ENCODE measurements around the gene ST8SIA5. TPM values are rescaled to one million over a fixed set of nuclear protein-coding genes. Genes with fewer than 3 reads are reported as not detected.

Gene ST8SIA5
- total RNA-seq, 1 experiment from 2014 or later: not detected

- no TSS peak for BruUV-seq (replicated peaks)
- no peak for DNase-seq (ENCODE audit: unreplicated experiment)
- Mint-ChIP-seq H3K36me3 (ENCODE audit: insufficient read depth, unreplicated experiment) (no peaks in the 10 kb centered on the region), H3K27ac (ENCODE audit: low read depth, unreplicated experiment) (no peak overlapping the region), H3K9me3 (ENCODE audit: unreplicated experiment) (peaks cover 6% of the 10 kb centered on the region), H3K27me3 (ENCODE audit: insufficient read depth, unreplicated experiment) (peaks cover 17% of the 10 kb centered on the region), H3K4me1 (ENCODE audit: insufficient read depth, unreplicated experiment) (peaks cover 10% of the 10 kb centered on the region), H3K4me3 (ENCODE audit: unreplicated experiment) (no peak overlapping the region)
- no peak for TF ChIP-seq CTCF (IDR thresholded peaks at IDR 0.05; ENCODE audit: unreplicated experiment)
- ChIA-PET CTCF (interaction anchor here (0.7 to 9.2 kb wide), 4 partner anchors 11 to 490 kb away, joined by 3 to 224 read pairs (median 7); a partner anchor contains a TSS), POLR2A (interaction anchor here (0.6 to 0.9 kb wide), 3 partner anchors 186 to 597 kb away, joined by 3 to 4 read pairs (median 3); no protein-coding TSS in a partner anchor)
- intact Hi-C loops (cut with micrococcal nuclease): no loop called here
Measured at GRCh38 chr18:46663539-46663938, 93.3 kb downstream of the ST8SIA5 start.

- Mint-ChIP-seq H3K4me1 (ENCODE audit: insufficient read depth, unreplicated experiment) (peaks cover 10% of the 10 kb centered on the region), H3K9me3 (ENCODE audit: unreplicated experiment) (peaks cover 6% of the 10 kb centered on the region), H3K27ac (ENCODE audit: low read depth, unreplicated experiment) (no peak overlapping the region), H3K36me3 (ENCODE audit: insufficient read depth, unreplicated experiment) (no peaks in the 10 kb centered on the region), H3K27me3 (ENCODE audit: insufficient read depth, unreplicated experiment) (peaks cover 2% of the 10 kb centered on the region), H3K4me3 (ENCODE audit: unreplicated experiment) (no peak overlapping the region)
- intact Hi-C loops (cut with micrococcal nuclease): no loop called here
- no peak for DNase-seq (ENCODE audit: unreplicated experiment)
- BruUV-seq (replicated peaks): no TSS peak
- POLR2A ChIA-PET: interaction anchor here (0.6 to 0.9 kb wide), 3 partner anchors 28 to 485 kb away, joined by 3 to 5 read pairs (median 4); no protein-coding TSS in a partner anchor
- CTCF ChIA-PET: interaction anchor here (0.6 to 9.2 kb wide), 7 partner anchors 36 to 488 kb away, joined by 3 to 224 read pairs (median 6); a partner anchor contains a TSS
- no peak for TF ChIP-seq CTCF (IDR thresholded peaks at IDR 0.05; ENCODE audit: unreplicated experiment)
Measured at GRCh38 chr18:46660957-46661749, 95.7 kb downstream of the ST8SIA5 start.

- ChIA-PET POLR2A (interaction anchor here (1.0 kb wide), 1 partner anchor 394 kb away, joined by 4 read pairs; no protein-coding TSS in a partner anchor), CTCF (interaction anchor here (0.7 to 9.2 kb wide), 8 partner anchors 8 to 1214 kb away, joined by 3 to 224 read pairs (median 50); a partner anchor contains a TSS)
- Mint-ChIP-seq H3K4me3 (ENCODE audit: unreplicated experiment) (no peak overlapping the region), H3K36me3 (ENCODE audit: insufficient read depth, unreplicated experiment) (no peaks in the 10 kb centered on the region), H3K27me3 (ENCODE audit: insufficient read depth, unreplicated experiment) (no peaks in the 10 kb centered on the region), H3K27ac (ENCODE audit: low read depth, unreplicated experiment) (no peak overlapping the region), H3K9me3 (ENCODE audit: unreplicated experiment) (peaks cover 6% of the 10 kb centered on the region), H3K4me1 (ENCODE audit: insufficient read depth, unreplicated experiment) (peaks cover 10% of the 10 kb centered on the region)
- intact Hi-C loops (cut with micrococcal nuclease): loop anchor here (2.0 kb wide), 1 partner anchor 995 kb away; no protein-coding TSS in a partner anchor
- BruUV-seq (replicated peaks): no TSS peak
- DNase-seq (ENCODE audit: unreplicated experiment): no peak
- TF ChIP-seq CTCF (IDR thresholded peaks at IDR 0.05; ENCODE audit: unreplicated experiment): no peak
Measured at GRCh38 chr18:46659484-46659883, 97.4 kb downstream of the ST8SIA5 start.

Measured in MCF 10A (cell line).